Esophagus mucosa (tissue), 1 donor: ENCODE data around the gene LZTR1. TPM values are rescaled to one million over a fixed set of nuclear protein-coding genes. Genes with fewer than 3 reads are reported as not detected.

ENCODE experiments used
- ATAC-seq: fragments of 200-7000 bp; cut with Tn5 transposase; one replicate; pipeline ENCODE4 v1.9.1; 2020
- total RNA-seq: library from RNA; stranded (reverse); gene quantifications from one replicate; pipeline ENCODE4 v1.2.4, GENCODE V29; 2023
- donor health status: DM: yes; HTN: yes; CAD: no.

Gene LZTR1
- total RNA-seq, 1 donor from 2014 or later: 26.3 TPM

- ATAC-seq: no peak
Measured at GRCh38 chr22:20951151-20951931, 30.8 kb upstream of the LZTR1 start.

GRCh38 chr22:20951932-20952380 lies 30.1 kb upstream of the LZTR1 start:
- no peak for ATAC-seq

- no peak for ATAC-seq
Measured at GRCh38 chr22:20952544-20953341, 29.4 kb upstream of the LZTR1 start.

GRCh38 chr22:20953342-20953608 lies 28.8 kb upstream of the LZTR1 start:
- ATAC-seq: no peak

GRCh38 chr22:20953668-20954500 lies 28.2 kb upstream of the LZTR1 start:
- peak; percentile 62 for ATAC-seq

GRCh38 chr22:20955548-20955947 lies 26.5 kb upstream of the LZTR1 start:
- ATAC-seq: no peak

- peak; percentile 70 for ATAC-seq
Measured at GRCh38 chr22:20956258-20957101, 25.6 kb upstream of the LZTR1 start.

- peak; percentile 14 for ATAC-seq
Measured at GRCh38 chr22:20957102-20957682, 24.9 kb upstream of the LZTR1 start.

- peak; percentile 2 for ATAC-seq
Measured at GRCh38 chr22:20957683-20958431, 24.2 kb upstream of the LZTR1 start.

GRCh38 chr22:20959578-20960461 lies 22.3 kb upstream of the LZTR1 start:
- ATAC-seq: no peak

GRCh38 chr22:20960609-20961008 lies 21.5 kb upstream of the LZTR1 start:
- no peak for ATAC-seq

- no peak for ATAC-seq
Measured at GRCh38 chr22:20962491-20962945, 19.6 kb upstream of the LZTR1 start.

- ATAC-seq: no peak
Measured at GRCh38 chr22:20963201-20964052, 18.7 kb upstream of the LZTR1 start.

- ATAC-seq: no peak
Measured at GRCh38 chr22:20964090-20964798, 17.9 kb upstream of the LZTR1 start.

GRCh38 chr22:20964799-20965103 lies 17.3 kb upstream of the LZTR1 start:
- ATAC-seq: no peak

- ATAC-seq: no peak
Measured at GRCh38 chr22:20965104-20965887, 16.8 kb upstream of the LZTR1 start.
